Heart right ventricle (tissue), 16 donors: ENCODE data around the gene PAQR6. TPM values are rescaled to one million over a fixed set of nuclear protein-coding genes. Genes with fewer than 3 reads are reported as not detected.
"Not testable (repeated sequence)": the region's sequence is repeated elsewhere in the genome, so short reads cannot be mapped to it uniquely, and the experiment has no call there.

Experiments
- ATAC-seq, 8 donors: fragments of 200-7000 bp; cut with Tn5 transposase; one replicate each; pipeline ENCODE4 v1.9.1; 2020; ENCODE audit warnings: mild to moderate bottlenecking in 8 of 8, moderate library complexity in 8 of 8, moderate number of reproducible peaks in 1 of 8
- DNase-seq, 2 donors: peaks; one replicate each; pipeline ENCODE4 v3.0.0-alpha.2; 2020
- H3K27ac ChIP-seq, 10 donors: fragments of 200-600 bp; sonication (generic) in 2 of 10; one replicate each; pipeline versions ENCODE4 v1.5.0 to v1.8.0; 2020 to 2022; ENCODE audit warnings: mild to moderate bottlenecking in 3 of 10
- H3K27me3 ChIP-seq, 7 donors: fragments of 200-600 bp; one replicate each; pipeline ENCODE4 v1.8.0; 2021 to 2022; ENCODE audit warnings: mild to moderate bottlenecking in 2 of 7
- H3K36me3 ChIP-seq, 9 donors: fragments of 200-600 bp; sonication (generic) in 1 of 9; one replicate each; pipeline versions ENCODE4 v1.5.0 to v1.8.0; 2020 to 2022; ENCODE audit warnings: mild to moderate bottlenecking in 2 of 9
- H3K4me1 ChIP-seq, 9 donors: fragments of 200-600 bp; sonication (generic) in 1 of 9; one replicate each; pipeline versions ENCODE4 v1.5.0 to v1.8.0; 2020 to 2022; ENCODE audit warnings: mild to moderate bottlenecking in 4 of 9
- H3K4me3 ChIP-seq, 10 donors: fragments of 200-600 bp; sonication (generic) in 2 of 10; one replicate each; pipeline versions ENCODE4 v1.5.0 to v1.8.0; 2020 to 2022; ENCODE audit warnings: mild to moderate bottlenecking in 7 of 10, moderate library complexity in 2 of 10
- H3K9me3 ChIP-seq, 11 donors: fragments of 200-600 bp in 10 of 11; sonication (generic) in 2 of 11; one replicate each; pipeline versions ENCODE4 v1.5.0 to v1.8.0; 2013 to 2022; ENCODE audit warnings: mild to moderate bottlenecking in 2 of 11, control low read depth in 1 of 11, moderate library complexity in 1 of 11
- whole genome bisulfite sequencing, 2 donors: extraction: QIAGEN DNeasy Blood & Tissue Kit; methylation state at CpG; one replicate each; pipeline ENCODE4 v1.1.7; 2013; ENCODE audit warnings: inconsistent platforms in 1 of 2; 5-methylcytosine and 5-hydroxymethylcytosine counted together
- intact Hi-C, 10 donors: fragments of 100-400 bp; cut with DNase I; formaldehyde crosslinking; loops; one replicate each; pipeline versions ENCODE4 v1.11.1 to v1.14.2; 2022
- polyA plus RNA-seq, 2 donors: library from polyadenylated mRNA; stranded (reverse); fragments of 200-250 nt; gene quantifications; one replicate each; pipeline ENCODE4 v1.2.3, GENCODE V29; 2013
- total RNA-seq, 10 donors: library from RNA; stranded (reverse); fragmentation: NEBNext Ultra II Directional in 3 of 10; extraction: Animal tissue kit (Norgen Biotek cat#: 25700) in 3 of 10; gene quantifications; one replicate each; pipeline versions ENCODE4 v1.2.1 to v1.2.4, GENCODE V29; 2021 to 2023
- TF ChIP-seq, protein P1 (sequence below), 9 donors: fragments of 200-600 bp; sonication (generic) in 2 of 9; IDR thresholded peaks; one replicate each; pipeline versions ENCODE4 v1.5.0 to v1.8.0; 2021 to 2022; ENCODE audit warnings: antibody characterized with exemption in 9 of 9, mild to moderate bottlenecking in 5 of 9, moderate library complexity in 1 of 9
- donor health status: Arrhythmogenic right ventricular cardiomyopathy.
- donor health status: ischemic (EF 13 %, LVEDD 7.1; RV severe dilation, severe dysfunction).
- donor health status: healthy with polysubstance abuse.
- donor health status: DM: no; HTN: yes; CAD: no.
- donor health status: DM: no; HTN: no; CAD: no.
- donor health status: ischemic (EF 25% LVEDD 6.9; RV normal size, moderate dysfunction).
- donor health status: ischemic (EF 25% LVEDD 5.7; RV mildly dilated, moderate dysfunction).
- donor health status: healthy.
- donor health status: DM: yes; HTN: yes; CAD: no.
- donor health status: Ischemic cardiomyopathy.
- donor health status: ischemic (EF 35%, LVEDD 5.7; RV mildly dilated, moderate dysfunction).
- donor health status: nonischemic (EF 11% LVEDD 7.7; RV severe dilation, severe dysfunction).
- donor health status: DM: yes; HTN: yes; CAD: no.
- donor health status: PGD.
- donor health status: ischemic (EF 29% LVEDD 5.4; RV normal size, mild dysfunction).
- donor health status: nonischemic (EF 23%, LVEDD 6.1; RV moderate dilation, normal function).

PAQR6 gene
- total and polyA plus RNA-seq, 12 donors, result 0.39 to 1.5 (median 0.77) TPM

DNA sequence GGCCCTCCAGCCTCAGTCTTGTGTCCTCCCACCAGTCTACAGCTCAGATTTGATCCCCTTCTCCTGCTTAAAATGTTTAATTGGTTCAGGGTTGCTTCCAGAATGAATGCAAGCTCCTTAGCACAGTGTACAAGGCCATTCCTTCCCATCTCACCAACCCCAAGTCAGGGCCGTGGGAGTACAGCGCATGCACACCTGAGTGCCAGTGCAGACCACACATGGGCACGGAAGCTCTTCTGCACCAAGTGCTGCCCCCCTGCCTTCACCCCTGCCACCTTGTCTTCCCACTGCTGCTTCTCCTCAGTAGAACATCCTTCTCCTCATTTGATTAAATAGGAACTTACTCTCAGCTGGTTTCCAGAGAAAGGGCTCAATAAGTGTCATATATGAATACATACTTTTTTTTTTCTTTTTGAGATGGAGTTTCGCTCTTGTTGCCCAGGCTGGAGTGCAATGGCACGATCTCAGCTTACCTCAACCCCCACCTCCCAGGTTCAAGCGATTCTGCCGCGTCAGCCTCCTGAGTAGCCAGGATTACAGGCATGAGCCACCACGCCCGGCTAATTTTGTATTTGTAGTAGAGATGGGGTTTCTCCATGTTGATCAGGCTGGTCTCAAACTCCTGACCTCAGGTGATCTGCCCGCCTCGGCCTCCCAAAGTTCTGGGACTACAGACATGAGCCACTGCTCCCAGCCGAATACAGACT is 25.7 kb downstream of the PAQR6 start:
- H3K27me3 ChIP-seq, result no peaks in the 10 kb centered on the region
- no peak for DNase-seq
- 93 to 94% methylated on average over 13 of the region's 13 CpGs for WGBS, 2 donors
- H3K36me3 ChIP-seq, result peaks cover 0 to 70% (median 31%) of the 10 kb centered on the region in 9 donors
- no peak overlapping the region for H3K4me3 ChIP-seq
- H3K27ac ChIP-seq, result no peak overlapping the region
- peaks cover 0 to 27% (median 12%) of the 10 kb centered on the region in 9 donors for H3K4me1 ChIP-seq
- intact Hi-C loops, result loop anchor here in 2 of 10 donors (2.0 to 5.0 kb wide), 2 partner anchors 75 kb away; no protein-coding TSS in a partner anchor
- H3K9me3 ChIP-seq, result no peaks in the 10 kb centered on the region
- TF ChIP-seq, protein P1, sequence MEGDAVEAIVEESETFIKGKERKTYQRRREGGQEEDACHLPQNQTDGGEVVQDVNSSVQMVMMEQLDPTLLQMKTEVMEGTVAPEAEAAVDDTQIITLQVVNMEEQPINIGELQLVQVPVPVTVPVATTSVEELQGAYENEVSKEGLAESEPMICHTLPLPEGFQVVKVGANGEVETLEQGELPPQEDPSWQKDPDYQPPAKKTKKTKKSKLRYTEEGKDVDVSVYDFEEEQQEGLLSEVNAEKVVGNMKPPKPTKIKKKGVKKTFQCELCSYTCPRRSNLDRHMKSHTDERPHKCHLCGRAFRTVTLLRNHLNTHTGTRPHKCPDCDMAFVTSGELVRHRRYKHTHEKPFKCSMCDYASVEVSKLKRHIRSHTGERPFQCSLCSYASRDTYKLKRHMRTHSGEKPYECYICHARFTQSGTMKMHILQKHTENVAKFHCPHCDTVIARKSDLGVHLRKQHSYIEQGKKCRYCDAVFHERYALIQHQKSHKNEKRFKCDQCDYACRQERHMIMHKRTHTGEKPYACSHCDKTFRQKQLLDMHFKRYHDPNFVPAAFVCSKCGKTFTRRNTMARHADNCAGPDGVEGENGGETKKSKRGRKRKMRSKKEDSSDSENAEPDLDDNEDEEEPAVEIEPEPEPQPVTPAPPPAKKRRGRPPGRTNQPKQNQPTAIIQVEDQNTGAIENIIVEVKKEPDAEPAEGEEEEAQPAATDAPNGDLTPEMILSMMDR (IDR thresholded peaks at IDR 0.05), result no peak
- no peak for ATAC-seq

DNA sequence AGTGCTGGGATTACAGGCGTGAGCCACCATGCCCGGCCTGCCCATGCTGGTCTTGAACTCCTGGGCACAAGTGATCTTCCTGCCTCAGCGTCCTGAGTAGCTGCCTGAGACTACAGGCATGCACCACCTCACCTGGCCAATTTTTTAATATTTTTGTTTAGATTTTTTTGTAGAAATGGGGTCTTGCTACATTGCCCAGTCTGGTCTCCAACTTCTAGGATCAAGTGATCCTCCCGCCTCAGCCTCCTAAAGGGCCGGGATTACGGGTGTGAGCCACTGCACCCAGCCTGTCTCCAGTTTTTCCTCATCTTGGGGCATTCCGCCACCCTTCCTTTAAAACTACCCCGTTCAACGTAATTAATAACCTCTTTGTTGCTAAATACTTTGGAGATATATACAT is 27.6 kb downstream of the PAQR6 start:
- TF ChIP-seq, protein P1 (IDR thresholded peaks at IDR 0.05), result no peak
- no peak overlapping the region for H3K27ac ChIP-seq
- no peak overlapping the region for H3K4me3 ChIP-seq
- DNase-seq (no peak), ATAC-seq (no peak)
- peaks cover 0 to 61% (median 31%) of the 10 kb centered on the region in 9 donors for H3K36me3 ChIP-seq
- 97 to 99% methylated on average over 9 of the region's 9 CpGs for WGBS, 2 donors
- H3K27me3 ChIP-seq, result no peaks in the 10 kb centered on the region
- peaks cover 0 to 30% (median 12%) of the 10 kb centered on the region in 9 donors for H3K4me1 ChIP-seq
- no peaks in the 10 kb centered on the region for H3K9me3 ChIP-seq
- intact Hi-C loops, result loop anchor here in 1 of 10 donors (5.0 kb wide), 1 partner anchor 73 kb away; no protein-coding TSS in a partner anchor

GRCh38 chr1:156217871-156218270 is 30.0 kb downstream of the PAQR6 start:
- Histone ChIP-seq H3K9me3 (no peaks in the 10 kb centered on the region), H3K36me3 (peaks cover 0 to 55% (median 19%) of the 10 kb centered on the region in 9 donors), H3K4me1 (peaks cover 3 to 43% (median 29%) of the 10 kb centered on the region in 9 donors), H3K27ac (peak overlapping the region in 5 of 10 donors; percentile 28 to 89 (median 36)), H3K27me3 (no peaks in the 10 kb centered on the region), H3K4me3 (peak overlapping the region in 1 of 10 donors; percentile 5)
- TF ChIP-seq, protein P1 (IDR thresholded peaks at IDR 0.05), result no peak
- ATAC-seq (no peak), DNase-seq (no peak)
- intact Hi-C loops, result no loop called here
- WGBS, 2 donors, result 55 to 60% methylated on average over 2 of the region's 2 CpGs

- H3K4me3 ChIP-seq, intact Hi-C loops, H3K27me3 ChIP-seq, H3K27ac ChIP-seq, DNase-seq, ATAC-seq, H3K9me3 ChIP-seq: not testable (repeated sequence)
- H3K36me3 ChIP-seq, result peaks cover 0 to 46% (median 7%) of the 10 kb centered on the region in 9 donors
- 90 to 94% methylated on average over 55 of the region's 55 CpGs for WGBS, 2 donors
- H3K4me1 ChIP-seq, result peaks cover 3 to 52% (median 31%) of the 10 kb centered on the region in 9 donors
These were observed 31.3 kb downstream of the PAQR6 start for GRCh38 chr1:156216361-156217086.
